Stimulated activated CD8-positive, alpha-beta memory T cell treated with anti-CD3 and anti-CD28 coated beads, Interleukin-7, amount 100 ng/mL, for 48 hours (primary cell): Measurements from ENCODE around the gene KLK12.

Experiments used
- DNase-seq, 2 donors: peaks; one replicate each; pipeline ENCODE4 v3.0.0-alpha.2; 2020; ENCODE audit warnings: low read depth in 1 of 2; ENCODE audit errors: extremely low read depth in 1 of 2

KLK12 gene

GRCh38 chr19:51055866-51056265 is 21.1 kb upstream of the KLK12 start:
- DNase-seq, result no peak

GRCh38 chr19:51047031-51047335 is 12.2 kb upstream of the KLK12 start:
- DNase-seq, result no peak

GRCh38 chr19:51044327-51044726 is 9.5 kb upstream of the KLK12 start:
- DNase-seq, result no peak

GRCh38 chr19:51043497-51043896 is 8.7 kb upstream of the KLK12 start:
- DNase-seq, result no peak

- no peak for DNase-seq
Measured at GRCh38 chr19:51040151-51040550, 5.3 kb upstream of the KLK12 start.

GRCh38 chr19:51036519-51036918 is 1.7 kb upstream of the KLK12 start:
- no peak for DNase-seq

GRCh38 chr19:51031880-51032225 is 2.9 kb downstream of the KLK12 start:
- DNase-seq, result no peak

GRCh38 chr19:51031220-51031879 is 3.5 kb downstream of the KLK12 start:
- DNase-seq, result no peak

- no peak for DNase-seq
Measured at GRCh38 chr19:51030631-51031030, 4.2 kb downstream of the KLK12 start.

GRCh38 chr19:51029718-51030117 is 5.1 kb downstream of the KLK12 start:
- DNase-seq, result no peak

- no peak for DNase-seq
Measured at GRCh38 chr19:51027873-51028272, 6.9 kb downstream of the KLK12 start.

GRCh38 chr19:51027126-51027806 is 7.5 kb downstream of the KLK12 start:
- no peak for DNase-seq

- DNase-seq, result no peak
Measured at GRCh38 chr19:51026554-51026831, 8.3 kb downstream of the KLK12 start, which contains the start of gene KLK11. Gene KLK11, minus strand, starts transcription at chr19:51026616. Its CDS starts 985 bp downstream, at chr19:51025631.

- no peak for DNase-seq
Measured at GRCh38 chr19:51025809-51026553, 8.8 kb downstream of the KLK12 start.

- DNase-seq, result no peak
Measured at GRCh38 chr19:51025401-51025800, 9.4 kb downstream of the KLK12 start.

- DNase-seq, result no peak
Measured at GRCh38 chr19:51024924-51025323, 9.9 kb downstream of the KLK12 start.

- no peak for DNase-seq
Measured at GRCh38 chr19:51023946-51024345, 10.9 kb downstream of the KLK12 start.

- DNase-seq, result no peak
Measured at GRCh38 chr19:51022526-51022925, 12.3 kb downstream of the KLK12 start.

GRCh38 chr19:51020988-51021651 is 13.7 kb downstream of the KLK12 start:
- DNase-seq, result no peak

- no peak for DNase-seq
Measured at GRCh38 chr19:51019544-51019925, 15.3 kb downstream of the KLK12 start, which contains the start of gene KLK10. Gene KLK10, minus strand, starts transcription at chr19:51019709. Its CDS starts 579 bp downstream, at chr19:51019130.

GRCh38 chr19:51018745-51019543 is 15.9 kb downstream of the KLK12 start:
- no peak for DNase-seq
